ENCODE measurements around the gene TMEFF1. TPM values are rescaled to one million over a fixed set of nuclear protein-coding genes. Genes with fewer than 3 reads are reported as not detected.

TMEFF1 gene
- total RNA-seq, 1 experiment from 2014 or later: 1.7 TPM

DNA sequence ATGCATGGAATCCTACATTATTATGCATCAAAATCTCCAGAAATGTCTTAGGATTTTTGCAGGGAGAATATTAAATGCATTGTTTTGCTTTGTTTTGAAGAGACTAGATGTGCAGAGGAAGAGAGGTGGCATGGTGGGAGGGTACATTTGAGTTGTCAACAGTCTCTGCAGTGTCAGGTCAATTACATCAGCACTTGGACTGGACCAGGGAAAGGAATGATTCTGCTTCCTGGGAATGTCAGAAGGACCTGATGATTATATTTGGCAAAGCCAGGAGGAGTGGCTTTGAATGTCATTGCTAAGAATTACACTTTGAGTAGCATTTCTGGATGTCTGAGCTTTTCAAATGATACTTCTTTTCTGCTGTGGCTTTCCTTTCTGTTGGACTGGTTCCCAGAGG is 17.5 kb upstream of the TMEFF1 start:
- Mint-ChIP-seq H3K9me3 (ENCODE audit: low read depth, unreplicated experiment) (no peaks in the 10 kb centered on the region), H3K4me3 (ENCODE audit: low read depth, unreplicated experiment) (no peak overlapping the region), H3K4me1 (ENCODE audit: low read depth, unreplicated experiment) (peaks cover 7% of the 10 kb centered on the region), H3K36me3 (ENCODE audit: insufficient read depth, unreplicated experiment) (no peaks in the 10 kb centered on the region), H3K27me3 (ENCODE audit: unreplicated experiment) (no peaks in the 10 kb centered on the region), H3K27ac (ENCODE audit: unreplicated experiment) (no peak overlapping the region)
- DNase-seq: no peak
- TF ChIP-seq, protein P1, sequence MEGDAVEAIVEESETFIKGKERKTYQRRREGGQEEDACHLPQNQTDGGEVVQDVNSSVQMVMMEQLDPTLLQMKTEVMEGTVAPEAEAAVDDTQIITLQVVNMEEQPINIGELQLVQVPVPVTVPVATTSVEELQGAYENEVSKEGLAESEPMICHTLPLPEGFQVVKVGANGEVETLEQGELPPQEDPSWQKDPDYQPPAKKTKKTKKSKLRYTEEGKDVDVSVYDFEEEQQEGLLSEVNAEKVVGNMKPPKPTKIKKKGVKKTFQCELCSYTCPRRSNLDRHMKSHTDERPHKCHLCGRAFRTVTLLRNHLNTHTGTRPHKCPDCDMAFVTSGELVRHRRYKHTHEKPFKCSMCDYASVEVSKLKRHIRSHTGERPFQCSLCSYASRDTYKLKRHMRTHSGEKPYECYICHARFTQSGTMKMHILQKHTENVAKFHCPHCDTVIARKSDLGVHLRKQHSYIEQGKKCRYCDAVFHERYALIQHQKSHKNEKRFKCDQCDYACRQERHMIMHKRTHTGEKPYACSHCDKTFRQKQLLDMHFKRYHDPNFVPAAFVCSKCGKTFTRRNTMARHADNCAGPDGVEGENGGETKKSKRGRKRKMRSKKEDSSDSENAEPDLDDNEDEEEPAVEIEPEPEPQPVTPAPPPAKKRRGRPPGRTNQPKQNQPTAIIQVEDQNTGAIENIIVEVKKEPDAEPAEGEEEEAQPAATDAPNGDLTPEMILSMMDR (IDR thresholded peaks at IDR 0.05; ENCODE audit: unreplicated experiment): no peak
- no TSS peak for BruUV-seq (replicated peaks)
- CTCF ChIA-PET: no interaction called here
- intact Hi-C loops (cut with micrococcal nuclease; ENCODE audit: unreplicated experiment): no loop called here

DNA sequence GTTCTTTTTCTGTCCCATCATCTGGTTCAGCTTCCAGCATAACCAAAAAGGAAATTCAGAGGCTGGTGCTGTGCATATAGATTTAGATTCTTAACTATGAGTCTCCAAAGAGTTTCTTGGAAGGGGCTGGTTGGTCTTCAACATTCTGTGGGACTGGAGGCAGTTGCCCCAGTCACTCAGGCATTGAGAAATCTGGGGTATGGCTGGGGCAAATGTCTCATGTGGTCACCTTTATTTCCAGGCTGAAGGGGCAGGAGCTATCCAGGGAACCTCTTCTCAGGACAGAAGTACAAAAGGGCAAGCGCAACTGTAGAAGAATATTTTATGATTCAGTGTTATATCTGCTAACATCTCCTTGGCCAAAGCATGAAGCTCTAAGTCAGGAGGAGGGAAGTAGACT is 15.4 kb upstream of the TMEFF1 start:
- Mint-ChIP-seq H3K27me3 (ENCODE audit: unreplicated experiment) (no peaks in the 10 kb centered on the region), H3K9me3 (ENCODE audit: low read depth, unreplicated experiment) (no peaks in the 10 kb centered on the region), H3K4me3 (ENCODE audit: low read depth, unreplicated experiment) (no peak overlapping the region), H3K4me1 (ENCODE audit: low read depth, unreplicated experiment) (peaks cover 7% of the 10 kb centered on the region), H3K36me3 (ENCODE audit: insufficient read depth, unreplicated experiment) (no peaks in the 10 kb centered on the region), H3K27ac (ENCODE audit: unreplicated experiment) (no peak overlapping the region)
- TF ChIP-seq, protein P1 (IDR thresholded peaks at IDR 0.05; ENCODE audit: unreplicated experiment): no peak
- CTCF ChIA-PET: no interaction called here
- BruUV-seq (replicated peaks): no TSS peak
- no peak for DNase-seq
- intact Hi-C loops (cut with micrococcal nuclease; ENCODE audit: unreplicated experiment): no loop called here

DNA sequence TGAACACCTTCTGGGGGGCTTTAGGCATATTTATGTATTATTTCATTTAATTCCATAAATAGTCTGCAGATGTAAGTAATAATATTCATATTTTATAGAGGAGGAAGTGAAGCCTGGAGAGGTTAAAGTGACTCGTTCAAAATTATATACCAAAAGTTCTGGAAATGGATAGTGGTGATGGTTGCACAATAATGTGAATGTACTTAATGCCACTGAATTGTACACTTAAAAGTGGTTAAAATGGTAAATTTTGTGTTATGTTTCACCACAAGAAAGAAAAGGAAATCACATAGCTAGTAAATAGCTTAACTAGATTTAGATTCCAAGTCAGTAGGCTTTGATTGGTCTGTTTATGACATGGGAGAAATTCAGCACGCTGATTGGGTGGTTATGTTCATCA is 13.0 kb upstream of the TMEFF1 start:
- no TSS peak for BruUV-seq (replicated peaks)
- intact Hi-C loops (cut with micrococcal nuclease; ENCODE audit: unreplicated experiment): no loop called here
- Mint-ChIP-seq H3K27me3 (ENCODE audit: unreplicated experiment) (no peaks in the 10 kb centered on the region), H3K4me3 (ENCODE audit: low read depth, unreplicated experiment) (no peak overlapping the region), H3K27ac (ENCODE audit: unreplicated experiment) (no peak overlapping the region), H3K4me1 (ENCODE audit: low read depth, unreplicated experiment) (no peaks in the 10 kb centered on the region), H3K36me3 (ENCODE audit: insufficient read depth, unreplicated experiment) (no peaks in the 10 kb centered on the region), H3K9me3 (ENCODE audit: low read depth, unreplicated experiment) (no peaks in the 10 kb centered on the region)
- CTCF ChIA-PET: no interaction called here
- TF ChIP-seq, protein P1 (IDR thresholded peaks at IDR 0.05; ENCODE audit: unreplicated experiment): no peak
- no peak for DNase-seq

DNA sequence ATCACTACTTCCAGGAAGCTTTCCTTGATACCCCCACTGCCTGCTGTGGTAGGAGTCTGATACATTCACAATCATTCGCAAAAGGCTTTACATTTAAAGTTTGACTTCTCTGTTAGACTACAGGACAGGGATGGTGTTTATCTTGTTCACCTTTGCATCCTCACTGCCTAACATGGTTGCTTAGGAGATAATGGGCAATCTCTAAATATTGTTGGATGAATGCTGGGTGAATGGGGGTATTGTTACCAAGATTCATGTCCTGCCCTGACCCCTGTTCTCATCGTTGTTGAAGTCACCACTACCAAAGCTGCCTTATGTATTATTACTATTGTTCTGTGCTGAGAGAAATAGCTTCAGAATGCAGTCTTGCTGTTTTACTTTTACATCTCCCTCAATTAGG is 7.7 kb upstream of the TMEFF1 start:
- intact Hi-C loops (cut with micrococcal nuclease; ENCODE audit: unreplicated experiment): no loop called here
- Mint-ChIP-seq H3K36me3 (ENCODE audit: insufficient read depth, unreplicated experiment) (no peaks in the 10 kb centered on the region), H3K4me1 (ENCODE audit: low read depth, unreplicated experiment) (no peaks in the 10 kb centered on the region), H3K9me3 (ENCODE audit: low read depth, unreplicated experiment) (no peaks in the 10 kb centered on the region), H3K27ac (ENCODE audit: unreplicated experiment) (no peak overlapping the region), H3K4me3 (ENCODE audit: low read depth, unreplicated experiment) (no peak overlapping the region), H3K27me3 (ENCODE audit: unreplicated experiment) (no peaks in the 10 kb centered on the region)
- BruUV-seq (replicated peaks): no TSS peak
- TF ChIP-seq, protein P1 (IDR thresholded peaks at IDR 0.05; ENCODE audit: unreplicated experiment): no peak
- DNase-seq: no peak
- CTCF ChIA-PET: no interaction called here

DNA sequence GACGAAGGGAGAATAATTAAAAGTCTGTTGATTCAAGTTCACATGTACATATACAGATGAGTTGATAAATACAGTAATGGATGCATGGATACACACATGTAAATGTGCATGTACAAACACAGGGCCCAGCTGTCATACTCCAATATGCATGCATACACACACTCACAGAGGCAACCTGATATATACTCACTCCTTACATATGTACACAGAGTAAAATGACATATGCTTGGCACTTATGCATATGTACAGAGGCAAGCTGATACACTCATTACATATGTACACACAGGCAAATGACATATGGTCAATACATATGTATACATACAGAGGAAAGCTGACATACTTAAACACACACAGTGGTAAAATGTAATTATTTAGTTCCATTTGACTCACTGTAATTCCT is 7.2 kb upstream of the TMEFF1 start:
- CTCF ChIA-PET: no interaction called here
- no peaks in the 10 kb centered on the region for H3K4me1 Mint-ChIP-seq (ENCODE audit: low read depth, unreplicated experiment)
- H3K27ac Mint-ChIP-seq (ENCODE audit: unreplicated experiment): no peak overlapping the region
- no peaks in the 10 kb centered on the region for H3K36me3 Mint-ChIP-seq (ENCODE audit: insufficient read depth, unreplicated experiment)
- no peak for DNase-seq
- H3K4me3 Mint-ChIP-seq (ENCODE audit: low read depth, unreplicated experiment): no peak overlapping the region
- intact Hi-C loops (cut with micrococcal nuclease; ENCODE audit: unreplicated experiment): no loop called here
- TF ChIP-seq, protein P1 (IDR thresholded peaks at IDR 0.05; ENCODE audit: unreplicated experiment): no peak
- H3K27me3 Mint-ChIP-seq (ENCODE audit: unreplicated experiment): no peaks in the 10 kb centered on the region
- no peaks in the 10 kb centered on the region for H3K9me3 Mint-ChIP-seq (ENCODE audit: low read depth, unreplicated experiment)
- BruUV-seq (replicated peaks): no TSS peak
